Fibroblast of skin of abdomen (primary cell): ENCODE results near the gene BEND7.
"Not testable (repeated sequence)": the region's sequence is repeated elsewhere in the genome, so short reads cannot be mapped to it uniquely, and the experiment has no call there.

ENCODE experiments used
- DNase-seq: peaks from one replicate; pipeline ENCODE4 v3.0.0-alpha.2; 2013

The BEND7 gene

DNA sequence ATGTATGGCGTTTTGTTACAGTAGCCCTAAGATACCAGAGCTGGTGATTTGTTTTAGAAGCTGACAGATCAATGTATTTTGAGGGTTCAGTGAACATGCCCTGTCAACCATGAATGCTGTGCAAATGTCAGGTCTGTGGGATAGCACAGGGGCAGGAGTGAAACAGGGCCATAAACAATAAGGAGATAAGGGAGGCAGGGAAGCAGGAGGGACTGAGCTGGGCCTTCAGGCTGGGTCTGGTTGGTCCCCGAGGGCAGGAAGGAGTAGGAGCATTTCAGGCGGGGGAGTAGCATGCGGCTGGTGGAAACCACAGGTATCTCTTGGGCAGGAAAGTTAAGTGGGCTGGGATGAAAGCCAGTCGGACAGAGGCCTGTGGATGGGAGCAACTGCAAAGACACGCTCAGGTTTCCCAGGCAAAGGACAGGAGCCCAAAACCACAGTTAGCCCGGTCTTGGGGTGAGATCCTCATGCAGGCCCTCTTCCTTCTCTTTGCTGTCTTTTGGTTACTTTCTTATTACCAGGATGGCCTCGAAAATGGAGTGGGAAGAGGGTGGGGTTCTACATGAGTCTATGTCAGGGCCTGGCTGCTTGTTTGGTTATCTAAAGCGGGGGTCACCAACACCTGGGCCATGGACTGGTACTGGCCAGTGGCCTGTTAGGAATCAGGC, 111.2 kb downstream of the BEND7 start:
- DNase-seq: no peak

DNA sequence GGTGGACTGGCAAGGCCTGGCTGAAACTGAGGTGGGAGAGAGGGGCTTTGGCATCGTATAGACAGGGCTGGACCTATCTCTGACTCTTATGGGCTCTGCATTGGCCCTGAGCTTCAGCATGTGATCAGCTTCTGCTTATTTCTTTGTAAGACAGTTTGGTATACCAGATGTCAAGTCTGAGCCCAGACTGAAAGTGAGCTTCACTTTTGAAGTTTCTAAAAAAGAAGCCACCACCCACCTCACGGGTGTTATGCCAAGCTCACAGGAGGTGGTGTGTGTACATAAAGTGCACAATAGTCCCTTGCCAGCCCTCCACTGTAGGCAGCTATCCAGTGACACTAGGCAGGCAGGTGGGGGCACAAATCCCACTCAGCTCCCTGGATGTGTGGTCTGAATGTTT, 112.1 kb downstream of the BEND7 start:
- DNase-seq: no peak

DNA sequence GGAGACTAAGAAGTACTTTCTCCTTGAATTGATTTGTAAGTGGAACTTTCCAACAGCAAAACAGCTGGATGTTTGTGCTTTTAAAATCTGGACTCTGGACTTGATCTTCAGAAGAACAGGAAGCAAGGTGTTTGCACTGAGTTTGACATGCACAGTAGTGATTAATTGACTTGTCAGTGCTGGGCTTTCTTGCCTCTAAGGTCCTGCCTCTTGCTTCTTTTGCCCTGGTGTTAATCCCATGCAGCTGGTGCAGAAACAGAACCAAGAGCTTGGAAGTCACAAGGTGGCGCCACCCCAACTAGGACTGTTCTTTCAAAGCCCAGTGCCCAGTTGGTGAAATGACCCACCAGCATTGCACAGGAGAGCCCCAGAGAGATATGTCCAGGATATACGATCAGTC, 114.0 kb downstream of the BEND7 start:
- peak; percentile 4 for DNase-seq

GRCh38 chr10:13414137-13414536, 114.7 kb downstream of the BEND7 start:
- DNase-seq: no peak

GRCh38 chr10:13412894-13413293, 115.9 kb downstream of the BEND7 start:
- DNase-seq: no peak

GRCh38 chr10:13404791-13405190, 124.0 kb downstream of the BEND7 start:
- no peak for DNase-seq

GRCh38 chr10:13404305-13404759, 124.5 kb downstream of the BEND7 start:
- no peak for DNase-seq

DNA sequence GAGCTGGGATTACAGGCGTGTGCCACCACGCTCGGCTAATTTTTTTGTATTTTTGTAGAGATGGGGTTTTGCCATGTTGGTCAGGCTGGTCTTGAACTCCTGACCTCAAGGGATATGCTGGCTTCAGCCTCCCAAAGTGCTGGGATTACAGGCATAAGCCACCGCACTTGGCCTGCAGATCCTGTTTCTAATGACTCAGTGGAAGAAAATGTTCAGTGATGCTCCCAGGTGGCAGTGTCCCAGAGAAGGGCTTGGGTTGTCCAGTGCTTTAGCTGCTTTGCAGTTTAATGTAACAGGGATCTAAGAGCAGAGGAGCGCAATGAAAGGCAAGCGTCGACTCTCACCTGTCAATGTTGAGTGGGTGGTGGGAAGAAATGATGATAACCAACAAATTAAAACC, 125.4 kb downstream of the BEND7 start:
- not testable (repeated sequence) for DNase-seq

GRCh38 chr10:13402021-13402420, 126.8 kb downstream of the BEND7 start:
- DNase-seq: no peak

GRCh38 chr10:13401142-13401541, 127.7 kb downstream of the BEND7 start:
- no peak for DNase-seq

DNA sequence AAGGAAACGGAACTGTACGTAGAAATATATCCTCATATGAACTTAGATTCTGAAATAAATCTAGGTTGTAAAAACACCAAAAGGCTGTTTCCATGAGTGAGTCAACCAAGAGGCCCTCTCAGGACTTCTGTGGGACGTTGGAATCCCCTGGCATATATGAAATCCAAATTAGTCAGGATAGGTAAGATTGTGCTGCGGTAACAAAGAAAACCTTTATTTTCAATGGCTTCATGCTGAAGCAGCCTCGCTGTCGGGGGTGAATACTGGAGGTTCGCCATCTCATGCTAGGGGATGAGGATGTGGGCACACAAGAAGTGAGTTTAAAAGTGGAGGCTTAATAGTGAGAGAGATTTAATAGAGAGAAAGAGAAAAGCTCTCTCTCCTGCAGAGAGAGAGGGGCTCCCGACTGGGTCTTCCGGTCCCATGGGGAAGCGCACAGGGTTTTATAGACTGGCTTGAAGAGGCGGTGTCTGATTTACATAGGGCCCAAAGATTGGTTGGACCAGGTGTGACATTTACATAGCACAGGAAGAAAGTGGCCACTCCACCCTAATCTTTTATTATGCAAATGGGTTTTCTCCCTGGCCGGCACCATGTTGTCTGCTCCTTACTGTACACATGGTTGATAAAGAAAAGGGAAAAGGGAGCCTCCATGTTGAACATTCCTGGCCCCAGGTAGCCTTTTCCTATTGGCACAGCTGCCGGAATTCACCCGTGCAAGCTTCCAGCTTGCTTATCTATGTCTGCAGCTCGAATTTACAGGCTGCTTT, 128.4 kb downstream of the BEND7 start:
- DNase-seq: no peak

GRCh38 chr10:13399752-13400151, 129.1 kb downstream of the BEND7 start:
- DNase-seq: no peak

- DNase-seq: no peak
Observed at GRCh38 chr10:13399236-13399635, 129.6 kb downstream of the BEND7 start.

DNA sequence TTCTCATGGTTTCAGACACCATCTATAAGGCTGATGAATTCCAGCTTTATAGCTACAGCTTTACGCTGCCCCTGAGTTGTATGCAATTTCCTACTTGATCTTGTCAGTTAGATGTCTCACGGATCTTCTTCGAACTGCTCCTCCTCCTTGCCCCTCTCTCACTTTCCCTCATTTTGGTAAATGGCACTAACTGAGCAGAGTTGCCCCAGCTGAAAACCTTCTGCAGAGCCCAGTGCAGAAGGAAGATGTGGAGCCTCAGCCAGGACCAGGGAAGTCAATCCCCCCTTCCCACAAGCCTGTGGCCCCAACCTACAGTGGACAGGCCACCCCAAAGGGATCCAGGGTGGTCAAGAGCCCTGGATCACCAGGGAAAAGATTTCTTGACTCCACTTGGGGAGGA, 131.8 kb downstream of the BEND7 start:
- DNase-seq: no peak

- no peak for DNase-seq
Observed at GRCh38 chr10:13396369-13396768, 132.4 kb downstream of the BEND7 start.

DNA sequence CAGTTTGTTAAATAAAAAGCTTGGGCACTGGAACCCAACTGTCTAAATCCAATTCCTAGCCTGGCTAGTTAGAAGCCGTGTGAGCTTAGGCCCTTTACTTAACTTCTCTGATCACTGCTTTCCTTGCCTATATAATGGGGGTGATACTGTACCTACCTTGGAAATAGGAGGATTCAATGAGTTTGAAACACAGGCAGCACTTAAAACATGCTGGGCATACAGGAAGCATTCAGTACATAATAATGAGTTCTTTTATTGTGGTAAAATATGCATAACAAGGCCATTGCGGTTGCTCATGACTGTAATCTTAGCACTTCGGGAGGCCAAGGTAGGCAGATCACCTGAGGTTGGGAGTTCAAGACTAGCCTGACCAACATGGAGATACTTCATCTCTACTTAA, 133.3 kb downstream of the BEND7 start:
- DNase-seq: no peak

GRCh38 chr10:13393640-13394039, 135.2 kb downstream of the BEND7 start:
- no peak for DNase-seq

GRCh38 chr10:13392701-13393100, 136.1 kb downstream of the BEND7 start:
- DNase-seq: no peak
